SK-N-MC (cell line): ENCODE data around the gene GOLT1A.

Experiments
- EZH2 ChIP-seq: fragments of 200-600 bp; sonication (generic); IDR thresholded peaks from one replicate; pipeline ENCODE4 v1.6.1; 2017; ENCODE audit warnings: antibody characterized with exemption
- POLR2AphosphoS5 ChIP-seq: IDR thresholded peaks from 2 replicates; pipeline ENCODE4 v1.6.1; 2012; ENCODE audit warnings: mild to moderate bottlenecking, low read depth, low read length, borderline replicate concordance

GRCh38 chr1:204204944-204205343 lies 8.8 kb downstream of the GOLT1A start:
- TF ChIP-seq POLR2AphosphoS5 = no peak
- TF ChIP-seq EZH2 = no peak
